IMR-90 (cell line): ENCODE results near the gene SDR9C7. TPM values are rescaled to one million over a fixed set of nuclear protein-coding genes. Genes with fewer than 3 reads are reported as not detected.

Experiments used
- ATAC-seq: fragments of 200-7000 bp; cut with Tn5 transposase; 2 replicates; pipeline ENCODE4 v1.9.1; 2020; ENCODE audit warnings: low read depth, mild to moderate bottlenecking, moderate library complexity
- BruUV-seq: library from RNA; stranded (reverse); fragments of 400-500 nt; replicated peaks from 2 replicates; lab custom pipeline; 2021; lab: Mats Ljungman, UMichigan
- CTCF ChIA-PET: fragments of 300-600 bp; formaldehyde crosslinking; extraction: SDS; loops from one replicate; lab custom pipeline; 2021; ENCODE audit warnings: antibody characterized with exemption; lab: Yijun Ruan, JAX
- POLR2A ChIA-PET: fragments of 300-600 bp; sonication (Branson Sonifier 250); formaldehyde crosslinking; loops from one replicate; lab custom pipeline; 2022; ENCODE audit warnings: antibody characterized with exemption; ENCODE audit not compliant: unreplicated experiment; lab: Charles Lee
- DNase-seq: peaks from one replicate; pipeline ENCODE4 v3.0.0; 2013
- H2AFZ ChIP-seq: replicated peaks from 2 replicates; pipeline ENCODE3; 2013; ENCODE audit warnings: low read length, mild to moderate bottlenecking; ENCODE audit not compliant: poor library complexity
- H2AK5ac ChIP-seq: 2 replicates; pipeline ENCODE4 v1.6.1; 2013; ENCODE audit warnings: low read depth, low read length, inconsistent platforms
- H2AK9ac ChIP-seq: replicated peaks from 2 replicates; pipeline ENCODE3; 2013; ENCODE audit warnings: mild to moderate bottlenecking, low read depth, low read length, moderate library complexity; ENCODE audit not compliant: poor library complexity
- H2BK120ac ChIP-seq: 2 replicates; pipeline ENCODE4 v1.6.1; 2013; ENCODE audit warnings: low read depth, low read length, inconsistent platforms
- H2BK15ac ChIP-seq: 3 replicates; pipeline ENCODE4 v1.6.1; 2013; ENCODE audit warnings: low read depth, low read length, inconsistent platforms
- H2BK20ac ChIP-seq: 2 replicates; pipeline ENCODE4 v1.6.1; 2013; ENCODE audit warnings: low read depth, mild to moderate bottlenecking, inconsistent platforms, low read length, moderate library complexity
- H2BK5ac ChIP-seq: 2 replicates; pipeline ENCODE4 v1.6.1; 2013; ENCODE audit warnings: mild to moderate bottlenecking, low read depth, low read length, inconsistent platforms; ENCODE audit not compliant: poor library complexity, severe bottlenecking
- H3K14ac ChIP-seq: replicated peaks from 2 replicates; pipeline ENCODE4 v1.6.1; 2013; ENCODE audit warnings: low read depth, low read length, inconsistent platforms
- H3K18ac ChIP-seq: 2 replicates; pipeline ENCODE4 v1.6.1; 2013; ENCODE audit warnings: low read depth, low read length, control low read depth
- H3K23ac ChIP-seq: 2 replicates; pipeline ENCODE4 v1.6.1; 2013; ENCODE audit warnings: low read depth, low read length, inconsistent platforms
- H3K27ac ChIP-seq: 2 replicates; pipeline ENCODE4 v1.5.1; 2013; ENCODE audit warnings: mild to moderate bottlenecking, control low read depth, low read length; ENCODE audit not compliant: insufficient read depth
- H3K27me3 ChIP-seq: 2 replicates; pipeline ENCODE4 v1.6.1; 2013; ENCODE audit warnings: low read length; ENCODE audit not compliant: control insufficient read depth, insufficient read depth
- H3K36me3 ChIP-seq: 2 replicates; pipeline ENCODE4 v1.6.1; 2013; ENCODE audit warnings: low read length, mixed read lengths; ENCODE audit not compliant: control insufficient read depth, insufficient read depth
- H3K4ac ChIP-seq: 2 replicates; pipeline ENCODE4 v1.6.1; 2013; ENCODE audit warnings: low read depth, low read length, inconsistent platforms
- H3K4me1 ChIP-seq: 2 replicates; pipeline ENCODE4 v1.6.1; 2013; ENCODE audit warnings: low read length, mixed read lengths; ENCODE audit not compliant: control insufficient read depth, insufficient read depth
- H3K4me2 ChIP-seq: 2 replicates; pipeline ENCODE4 v1.6.1; 2013; ENCODE audit warnings: low read depth, mild to moderate bottlenecking, control low read depth, low read length, moderate library complexity
- H3K4me3 ChIP-seq: 2 replicates; pipeline ENCODE4 v1.5.1; 2013; ENCODE audit warnings: low read depth, mild to moderate bottlenecking, control low read depth, low read length, moderate library complexity; ENCODE audit not compliant: insufficient read depth
- H3K56ac ChIP-seq: 2 replicates; pipeline ENCODE4 v1.6.1; 2013; ENCODE audit warnings: low read length, inconsistent platforms; ENCODE audit not compliant: insufficient read depth; ENCODE audit errors: extremely low read depth
- H3K79me1 ChIP-seq, 2 experiments: 2 replicates each; pipeline ENCODE4 v1.6.1; 2013; ENCODE audit warnings: low read length in 2 of 2, inconsistent platforms in 1 of 2, low read depth in 1 of 2
- H3K9ac ChIP-seq: 2 replicates; pipeline ENCODE4 v1.6.1; 2013; ENCODE audit warnings: low read depth, low read length, control low read depth
- H3K9me1 ChIP-seq: 2 replicates; pipeline ENCODE4 v1.6.1; 2013; ENCODE audit warnings: low read length, inconsistent platforms; ENCODE audit not compliant: insufficient read depth
- H3K9me3 ChIP-seq: 2 replicates; pipeline ENCODE4 v1.6.1; 2013; ENCODE audit warnings: low read length; ENCODE audit not compliant: control insufficient read depth, insufficient read depth
- H4K20me1 ChIP-seq: 2 replicates; pipeline ENCODE4 v1.6.1; 2013; ENCODE audit warnings: low read length, inconsistent platforms; ENCODE audit not compliant: insufficient read depth
- H4K5ac ChIP-seq: 2 replicates; pipeline ENCODE4 v1.6.1; 2013; ENCODE audit warnings: mild to moderate bottlenecking, low read depth, low read length, control low read depth
- H4K8ac ChIP-seq, 2 experiments: 2 replicates each; pipeline ENCODE4 v1.6.1; 2013; ENCODE audit warnings: low read depth in 2 of 2, low read length in 2 of 2, control low read depth in 1 of 2, inconsistent platforms in 1 of 2
- H4K91ac ChIP-seq: 2 replicates; pipeline ENCODE4 v1.6.1; 2013; ENCODE audit warnings: low read depth, low read length, inconsistent platforms; ENCODE audit not compliant: insufficient read depth
- BHLHE40 ChIP-seq: fragments of 150-350 bp; IDR thresholded peaks from 2 replicates; pipeline ENCODE4 v1.6.1; 2016; ENCODE audit warnings: mild to moderate bottlenecking, low read depth, low read length
- CHD1 ChIP-seq: IDR thresholded peaks from 2 replicates; pipeline ENCODE4 v1.6.1; 2012; ENCODE audit warnings: low read depth, low read length, improper control_type of control experiment
- ELK1 ChIP-seq: fragments of 150-350 bp; IDR thresholded peaks from 2 replicates; pipeline ENCODE4 v1.6.1; 2016; ENCODE audit warnings: low read depth, mild to moderate bottlenecking, low read length, moderate library complexity, borderline replicate concordance
- FOS ChIP-seq: fragments of 150-350 bp; IDR thresholded peaks from 2 replicates; pipeline ENCODE4 v1.6.1; 2016; ENCODE audit warnings: low read depth, low read length
- MAFK ChIP-seq: IDR thresholded peaks from 2 replicates; pipeline ENCODE4 v1.6.1; 2012; ENCODE audit warnings: low read depth, low read length, improper control_type of control experiment
- MAZ ChIP-seq: IDR thresholded peaks from 2 replicates; pipeline ENCODE4 v1.6.1; 2012; ENCODE audit warnings: low read depth, mild to moderate bottlenecking, low read length, improper control_type of control experiment, moderate library complexity, borderline replicate concordance
- MXI1 ChIP-seq: IDR thresholded peaks from 2 replicates; pipeline ENCODE4 v1.6.1; 2012; ENCODE audit warnings: low read depth, mild to moderate bottlenecking, low read length, moderate library complexity, borderline replicate concordance
- NFE2L2 ChIP-seq: fragments of 150-350 bp; IDR thresholded peaks from 2 replicates; pipeline ENCODE4 v1.6.1; 2016; ENCODE audit warnings: low read depth, mild to moderate bottlenecking, low read length
- POLR2A ChIP-seq: IDR thresholded peaks from 2 replicates; pipeline ENCODE4 v1.6.1; 2012; ENCODE audit warnings: mild to moderate bottlenecking, low read depth, low read length
- RAD21 ChIP-seq: IDR thresholded peaks from 2 replicates; pipeline ENCODE4 v1.6.1; 2012; ENCODE audit warnings: low read length, improper control_type of control experiment
- RCOR1 ChIP-seq: IDR thresholded peaks from 2 replicates; pipeline ENCODE4 v1.6.1; 2012; ENCODE audit warnings: mild to moderate bottlenecking, low read length, improper control_type of control experiment; ENCODE audit not compliant: insufficient replicate concordance
- USF2 ChIP-seq: fragments of 150-350 bp; IDR thresholded peaks from 2 replicates; pipeline ENCODE4 v1.6.1; 2017; ENCODE audit warnings: mild to moderate bottlenecking, antibody characterized with exemption, low read length, low read depth
- WGBS, 2 experiments: methylation state at CpG; one replicate each; pipeline versions ENCODE4 v1.1.5 to v1.1.7; 2013; ENCODE audit warnings: missing lambda C conversion rate in 2 of 2; ENCODE audit not compliant: insufficient read length in 1 of 2; ENCODE audit errors: extremely low coverage in 2 of 2; 5-methylcytosine and 5-hydroxymethylcytosine counted together
- dilution Hi-C: fragments of 300-500 bp; cut with HindIII; formaldehyde crosslinking; loops from one replicate; pipeline ENCODE4 v1.14.3; 2018; ENCODE audit warnings: low sequenced_read_pairs; ENCODE audit not compliant: unreplicated experiment
- in situ Hi-C: fragments of 300-500 bp; cut with MboI; formaldehyde crosslinking; loops from 3 replicates; pipeline ENCODE4 v1.14.3; 2019; ENCODE audit warnings: low sequenced_read_pairs, inconsistent platforms, mixed read lengths
- intact Hi-C: fragments of 100-400 bp; cut with micrococcal nuclease; formaldehyde crosslinking; loops from 2 replicates; pipeline ENCODE4 v1.10.0; 2022
- polyA plus RNA-seq, 3 experiments: library from polyadenylated mRNA; depleted of rRNA; stranded (reverse); fragments of >200 nt; gene quantifications; 2 replicates each; pipeline ENCODE4 v1.2.3, GENCODE V29; 2012; ENCODE audit warnings: low replicate concordance in 1 of 3
- total RNA-seq: library from RNA; depleted of rRNA; stranded (reverse); fragments of >200 nt; gene quantifications from 2 replicates; pipeline ENCODE4 v1.2.3, GENCODE V29; 2012

Gene SDR9C7
- total and polyA plus RNA-seq, 2 of the 4 experiments (the other 2 are of a cell fraction), result not detected

DNA sequence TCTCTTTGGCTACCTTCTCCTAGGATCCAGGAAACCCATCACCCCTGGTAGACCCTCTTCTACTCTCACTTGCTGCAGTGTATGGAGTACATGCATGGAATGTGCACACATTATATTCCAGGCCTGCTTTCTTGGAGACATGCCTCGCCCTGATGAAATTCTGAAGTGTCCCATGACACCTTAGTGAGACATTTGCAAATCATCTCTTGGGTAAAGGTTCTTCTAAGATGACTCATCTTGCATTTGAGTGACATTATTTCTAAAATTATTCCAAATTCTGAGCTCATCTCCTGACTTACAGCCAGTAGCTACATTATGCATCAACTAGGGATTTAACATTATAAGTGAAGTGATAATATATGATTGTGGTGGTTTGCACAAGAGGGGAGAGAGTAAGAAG, 49.8 kb downstream of the SDR9C7 start:
- Histone ChIP-seq H3K18ac (no peak overlapping the region), H3K9me3 (0 out of 2 replicates have a peak, but pooled peaks cover 2% of the 10 kb centered on the region), H4K8ac (no peak overlapping the region), H3K79me1 (no peaks in the 10 kb centered on the region), H2BK5ac (no peak overlapping the region), H3K27ac (no peak overlapping the region), H2AFZ (no peak overlapping the region), H3K4ac (no peak overlapping the region), H3K27me3 (0 out of 2 replicates have a peak, but pooled peaks cover 2% of the 10 kb centered on the region), H4K5ac (no peak overlapping the region), H3K36me3 (no peaks in the 10 kb centered on the region), H2BK20ac (no peak overlapping the region), H3K4me2 (no peak overlapping the region), H4K91ac (no peak overlapping the region), H2BK120ac (no peak overlapping the region), H2BK15ac (no peak overlapping the region), H2AK5ac (no peak overlapping the region), H2AK9ac (no peak overlapping the region), H4K20me1 (no peaks in the 10 kb centered on the region), H3K56ac (no peak overlapping the region), H3K9ac (no peak overlapping the region), H3K9me1 (no peaks in the 10 kb centered on the region), H3K23ac (no peak overlapping the region), H3K4me1 (no peaks in the 10 kb centered on the region), H3K4me3 (no peak overlapping the region), H3K14ac (no peak overlapping the region)
- dilution Hi-C loops, result no loop called here
- ChIA-PET CTCF (no interaction called here), POLR2A (no interaction called here)
- ATAC-seq (no peak), DNase-seq (no peak)
- intact Hi-C loops, result no loop called here
- TF ChIP-seq BHLHE40 (no peak), FOS (no peak), MXI1 (no peak), NFE2L2 (no peak), MAFK (no peak), MAZ (no peak), POLR2A (no peak), RCOR1 (no peak), ELK1 (no peak), RAD21 (no peak), CHD1 (no peak), USF2 (no peak)
- BruUV-seq, result no TSS peak
- no CpG with 5 or more reads among the region's 1 CpG for whole genome bisulfite sequencing, 2 experiments
- in situ Hi-C loops, result no loop called here
